Measurements from ENCODE around the gene ITPR2. TPM values are rescaled to one million over a fixed set of nuclear protein-coding genes. Genes with fewer than 3 reads are reported as not detected.

The ITPR2 gene
- total RNA-seq, 2 experiments from 2014 or later: 25.6 to 44.7 TPM

DNA sequence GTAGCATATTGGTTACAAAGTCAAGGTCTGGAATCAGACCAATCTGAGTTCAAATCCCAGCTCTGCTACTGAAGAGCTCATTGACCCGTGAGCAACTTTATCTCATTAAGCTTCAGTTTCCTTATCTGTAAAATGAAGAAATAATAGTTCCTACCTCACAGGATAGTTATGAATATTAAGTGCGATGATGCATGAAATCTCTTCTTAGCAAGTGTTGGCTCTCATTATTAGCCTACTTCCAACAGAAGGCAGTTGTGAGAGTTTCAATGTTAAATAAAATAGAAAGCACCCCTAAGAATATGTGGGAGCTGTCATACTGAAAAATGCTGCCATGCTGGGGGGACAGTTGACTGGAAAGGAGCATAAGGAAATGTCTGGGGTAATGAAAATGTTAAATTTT is 39.0 kb upstream of the ITPR2 start:
- no peak overlapping the region for H3K4me3 ChIP-seq (ENCODE audit: low read depth, low read length, poor library complexity, severe bottlenecking)
- no peaks in the 10 kb centered on the region for H3K9me3 ChIP-seq (ENCODE audit: low read length)
- H3K4me2 ChIP-seq (ENCODE audit: low read length): no peak overlapping the region
- peaks cover 4% of the 10 kb centered on the region for H3K4me1 ChIP-seq (ENCODE audit: insufficient read depth, low read length, poor library complexity, severe bottlenecking)
- H2AFZ ChIP-seq (ENCODE audit: low read length): no peak overlapping the region
- no peaks in the 10 kb centered on the region for H3K9me2 ChIP-seq (ENCODE audit: insufficient read depth, low read length)
- TF ChIP-seq, protein P1, sequence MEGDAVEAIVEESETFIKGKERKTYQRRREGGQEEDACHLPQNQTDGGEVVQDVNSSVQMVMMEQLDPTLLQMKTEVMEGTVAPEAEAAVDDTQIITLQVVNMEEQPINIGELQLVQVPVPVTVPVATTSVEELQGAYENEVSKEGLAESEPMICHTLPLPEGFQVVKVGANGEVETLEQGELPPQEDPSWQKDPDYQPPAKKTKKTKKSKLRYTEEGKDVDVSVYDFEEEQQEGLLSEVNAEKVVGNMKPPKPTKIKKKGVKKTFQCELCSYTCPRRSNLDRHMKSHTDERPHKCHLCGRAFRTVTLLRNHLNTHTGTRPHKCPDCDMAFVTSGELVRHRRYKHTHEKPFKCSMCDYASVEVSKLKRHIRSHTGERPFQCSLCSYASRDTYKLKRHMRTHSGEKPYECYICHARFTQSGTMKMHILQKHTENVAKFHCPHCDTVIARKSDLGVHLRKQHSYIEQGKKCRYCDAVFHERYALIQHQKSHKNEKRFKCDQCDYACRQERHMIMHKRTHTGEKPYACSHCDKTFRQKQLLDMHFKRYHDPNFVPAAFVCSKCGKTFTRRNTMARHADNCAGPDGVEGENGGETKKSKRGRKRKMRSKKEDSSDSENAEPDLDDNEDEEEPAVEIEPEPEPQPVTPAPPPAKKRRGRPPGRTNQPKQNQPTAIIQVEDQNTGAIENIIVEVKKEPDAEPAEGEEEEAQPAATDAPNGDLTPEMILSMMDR (conservative IDR thresholded peaks at IDR 0.05; ENCODE audit: low read length): no peak
- no peak for TF ChIP-seq EZH2phosphoT487 (IDR thresholded peaks at IDR 0.05; ENCODE audit: borderline replicate concordance, low read depth, low read length)
- no peak for DNase-seq (ENCODE audit: low spot score)
- H3K79me2 ChIP-seq (ENCODE audit: insufficient read depth, low read depth, low read length): no peaks in the 10 kb centered on the region
- no peaks in the 10 kb centered on the region for H4K20me1 ChIP-seq (ENCODE audit: insufficient read depth, low read length)
- POLR2A ChIA-PET: interaction anchor here (0.6 to 1.0 kb wide), 3 partner anchors 14 to 142 kb away, joined by 3 to 4 read pairs (median 3); no protein-coding TSS in a partner anchor
- BruUV-seq (replicated peaks): no TSS peak
- CTCF ChIA-PET (ENCODE audit: unreplicated experiment): no interaction called here
- intact Hi-C loops (cut with micrococcal nuclease; ENCODE audit: unreplicated experiment): no loop called here
- H3K36me3 ChIP-seq (ENCODE audit: insufficient read depth, low read length): no peaks in the 10 kb centered on the region
- H3K27ac ChIP-seq (ENCODE audit: low read depth, low read length, poor library complexity, severe bottlenecking): no peak overlapping the region

DNA sequence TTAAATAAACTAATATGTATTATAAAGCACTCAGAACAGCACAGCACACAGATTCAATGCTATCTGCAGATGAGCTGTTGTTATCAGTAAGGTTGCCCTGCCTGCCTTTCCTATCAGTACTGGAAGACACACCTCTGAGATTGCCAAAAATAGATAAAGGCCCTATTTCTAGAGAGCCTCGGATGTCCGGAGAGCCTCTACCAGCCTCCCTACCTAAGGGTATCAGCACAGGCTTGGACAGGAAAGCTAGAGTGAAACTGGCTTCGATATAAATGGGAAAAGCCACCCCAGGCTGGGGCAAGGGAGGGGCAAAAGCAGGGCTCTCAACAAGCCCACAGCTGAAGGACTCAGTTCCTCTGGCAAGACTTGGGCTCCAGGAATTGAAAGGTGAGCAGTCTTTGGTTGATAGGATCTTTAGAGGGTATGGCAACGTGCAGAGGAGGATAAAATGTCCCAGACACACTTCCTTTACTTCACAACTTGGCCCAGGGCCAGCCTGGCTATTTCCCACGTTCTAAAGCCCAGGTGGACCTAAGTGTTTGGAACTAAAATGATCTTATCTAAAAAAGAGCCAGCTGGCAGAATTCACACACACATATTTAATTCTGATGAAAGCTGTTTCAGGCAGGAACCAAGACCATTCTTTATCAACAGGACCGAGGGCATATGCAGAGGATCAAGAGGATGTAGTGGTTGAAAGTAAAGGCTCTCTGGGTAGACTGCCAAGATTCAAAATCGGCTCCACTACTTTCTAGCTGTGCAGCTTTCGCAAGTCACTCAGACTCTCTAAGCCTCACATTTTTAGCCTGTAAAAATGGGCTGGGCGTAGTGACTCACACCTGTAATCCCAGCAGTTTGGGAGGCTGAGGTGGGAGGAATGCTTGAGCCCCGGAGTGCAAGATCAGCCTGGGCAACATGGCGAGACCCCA is 37.8 kb upstream of the ITPR2 start:
- H4K20me1 ChIP-seq (ENCODE audit: insufficient read depth, low read length): no peaks in the 10 kb centered on the region
- H3K79me2 ChIP-seq (ENCODE audit: insufficient read depth, low read depth, low read length): no peaks in the 10 kb centered on the region
- H2AFZ ChIP-seq (ENCODE audit: low read length): 0 out of 2 replicates have a peak overlapping the region, but pooled peaks have one; percentile 13
- no TSS peak for BruUV-seq (replicated peaks)
- H3K4me1 ChIP-seq (ENCODE audit: insufficient read depth, low read length, poor library complexity, severe bottlenecking): peaks cover 5% of the 10 kb centered on the region
- no peak overlapping the region for H3K4me2 ChIP-seq (ENCODE audit: low read length)
- H3K9me3 ChIP-seq (ENCODE audit: low read length): no peaks in the 10 kb centered on the region
- TF ChIP-seq, protein P1 (conservative IDR thresholded peaks at IDR 0.05; ENCODE audit: low read length): no peak
- TF ChIP-seq EZH2phosphoT487 (IDR thresholded peaks at IDR 0.05; ENCODE audit: borderline replicate concordance, low read depth, low read length): no peak
- no peak for DNase-seq (ENCODE audit: low spot score)
- no peak overlapping the region for H3K27ac ChIP-seq (ENCODE audit: low read depth, low read length, poor library complexity, severe bottlenecking)
- H3K9me2 ChIP-seq (ENCODE audit: insufficient read depth, low read length): no peaks in the 10 kb centered on the region
- H3K36me3 ChIP-seq (ENCODE audit: insufficient read depth, low read length): no peaks in the 10 kb centered on the region
- CTCF ChIA-PET (ENCODE audit: unreplicated experiment): no interaction called here
- POLR2A ChIA-PET: interaction anchor here (0.5 to 1.1 kb wide), 5 partner anchors 37 to 101 kb away, joined by 3 to 4 read pairs (median 3); partner anchors contain the start of gene ITPR2
- intact Hi-C loops (cut with micrococcal nuclease; ENCODE audit: unreplicated experiment): no loop called here
- H3K4me3 ChIP-seq (ENCODE audit: low read depth, low read length, poor library complexity, severe bottlenecking): no peak overlapping the region
